ENCODE data around the gene REXO1. TPM values are rescaled to one million over a fixed set of nuclear protein-coding genes. Genes with fewer than 3 reads are reported as not detected.

REXO1 gene
- total RNA-seq, 2 donors from 2014 or later, result 42.0 to 51.7 TPM

GRCh38 chr19:1874554-1875185 is 26.4 kb upstream of the REXO1 start:
- Histone ChIP-seq H3K9ac (ENCODE audit: low read depth in 2 of 2, low read length in 2 of 2) (peak overlapping the region; percentile 96), H3K27me3 (no peaks in the 10 kb centered on the region), H3K4me3 (peak overlapping the region; percentile 98), H3K9me3 (no peaks in the 10 kb centered on the region), H3K27ac (peak overlapping the region; percentile 92), H3K36me3 (no peaks in the 10 kb centered on the region), H3K4me1 (peaks cover 8% of the 10 kb centered on the region)
- TF ChIP-seq CTCF (IDR thresholded peaks at IDR 0.05), result no peak
- no peak for DNase-seq
- intact Hi-C loops (cut with DNase I), result no loop called here

DNA sequence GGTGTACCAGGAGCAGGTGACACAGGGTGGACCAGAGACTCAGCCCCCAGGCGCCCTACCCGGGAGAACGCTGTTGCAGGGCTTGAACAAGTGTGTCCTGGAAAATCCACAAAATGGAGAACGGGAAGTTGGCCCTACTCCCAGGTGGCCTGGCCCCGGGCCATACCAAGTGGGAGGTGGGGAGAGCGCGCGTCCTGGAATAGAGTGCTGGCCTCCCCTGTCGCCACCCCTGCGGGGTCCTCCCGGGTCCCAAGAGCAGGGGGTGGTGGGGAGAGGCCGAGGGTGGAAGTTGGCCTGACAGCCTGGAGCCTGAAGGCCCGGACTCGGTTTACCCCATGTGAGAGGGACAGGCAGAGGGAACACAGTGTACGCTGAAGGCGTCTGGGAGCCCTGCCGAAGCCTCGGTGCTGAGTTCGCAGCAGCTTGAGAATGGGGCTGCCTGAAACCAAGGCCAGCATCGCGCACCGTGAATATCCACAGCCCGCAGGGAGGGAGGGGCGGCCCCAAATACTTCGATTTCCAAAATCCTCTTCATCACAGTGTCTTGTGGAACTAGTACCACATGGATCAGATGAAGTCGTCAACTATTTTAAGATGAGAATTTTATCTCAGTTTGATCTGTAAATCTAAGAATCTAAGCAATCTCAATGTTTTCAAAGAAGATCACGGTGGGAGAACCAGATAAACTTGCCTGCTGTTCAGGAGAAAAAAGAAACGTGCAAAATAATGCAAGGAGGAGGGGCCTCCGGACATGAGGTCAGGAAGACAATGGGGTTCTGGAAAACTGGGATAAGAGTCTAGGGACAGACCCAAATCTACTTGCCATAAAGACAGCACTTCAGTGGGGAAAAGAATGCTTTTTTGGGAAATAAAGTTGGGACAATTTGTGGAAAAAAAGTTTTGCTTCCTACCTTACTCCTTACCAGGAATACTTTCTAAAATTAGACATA is 25.5 kb upstream of the REXO1 start:
- no peaks in the 10 kb centered on the region for H3K9me3 ChIP-seq
- no peak for TF ChIP-seq CTCF (IDR thresholded peaks at IDR 0.05)
- H3K4me1 ChIP-seq, result peaks cover 8% of the 10 kb centered on the region
- intact Hi-C loops (cut with DNase I), result no loop called here
- H3K9ac ChIP-seq (ENCODE audit: low read depth in 2 of 2, low read length in 2 of 2), result peak overlapping the region in 1 of 2 donors; percentile 4
- H3K27ac ChIP-seq, result no peak overlapping the region
- no peak for DNase-seq
- H3K36me3 ChIP-seq, result no peaks in the 10 kb centered on the region
- no peaks in the 10 kb centered on the region for H3K27me3 ChIP-seq
- H3K4me3 ChIP-seq, result no peak overlapping the region

DNA sequence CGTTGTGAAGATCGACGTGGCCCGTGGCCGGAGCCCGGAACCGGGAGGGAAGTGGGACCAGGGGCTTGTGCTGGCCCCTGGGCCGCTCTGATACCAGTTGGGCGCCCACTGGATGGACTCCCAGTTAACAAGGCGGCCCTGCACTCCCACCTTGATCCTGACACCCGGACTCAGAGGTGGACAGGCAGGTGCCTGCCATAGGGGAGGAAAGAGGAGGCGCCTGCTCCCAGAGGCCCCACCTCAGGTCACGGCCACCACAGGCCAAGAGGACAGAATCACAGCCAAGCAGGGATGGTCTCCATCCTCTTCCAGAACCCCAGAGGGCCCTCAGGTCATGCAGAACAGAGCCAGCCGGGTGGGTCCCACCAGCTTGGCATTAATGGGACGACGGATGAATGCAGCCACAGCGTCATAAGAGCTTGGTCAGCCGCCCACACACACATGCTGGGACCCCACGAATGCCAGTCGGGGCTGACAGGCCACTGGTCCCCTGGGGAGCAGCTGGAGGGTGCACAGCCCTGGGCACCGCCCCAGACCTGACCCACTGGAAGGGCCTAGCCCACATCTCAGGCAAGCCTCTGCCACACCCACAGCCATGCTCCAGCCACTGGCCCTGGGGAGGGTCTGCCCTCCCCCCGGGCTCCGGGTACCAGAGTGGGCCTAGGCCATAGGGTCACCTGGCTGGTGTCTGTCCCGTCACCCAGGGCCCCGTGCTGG is 24.7 kb upstream of the REXO1 start:
- H3K9ac ChIP-seq (ENCODE audit: low read depth in 2 of 2, low read length in 2 of 2), result no peak overlapping the region
- DNase-seq, result no peak
- H3K4me1 ChIP-seq, result peaks cover 8% of the 10 kb centered on the region

GRCh38 chr19:1871630-1872029 is 23.3 kb upstream of the REXO1 start:
- Histone ChIP-seq H3K27ac (no peak overlapping the region), H3K36me3 (no peaks in the 10 kb centered on the region), H3K9ac (ENCODE audit: low read depth in 2 of 2, low read length in 2 of 2) (no peak overlapping the region), H3K27me3 (no peaks in the 10 kb centered on the region), H3K4me3 (no peak overlapping the region), H3K9me3 (no peaks in the 10 kb centered on the region), H3K4me1 (peaks cover 8% of the 10 kb centered on the region)
- no peak for TF ChIP-seq CTCF (IDR thresholded peaks at IDR 0.05)
- no peak for DNase-seq
- intact Hi-C loops (cut with DNase I), result no loop called here

More for the DNA sequence above, 24.7 kb upstream of the REXO1 start:
- Histone ChIP-seq H3K27ac (no peak overlapping the region), H3K36me3 (no peaks in the 10 kb centered on the region), H3K27me3 (no peaks in the 10 kb centered on the region), H3K4me3 (no peak overlapping the region), H3K9me3 (no peaks in the 10 kb centered on the region)
- TF ChIP-seq CTCF (IDR thresholded peaks at IDR 0.05), result no peak
- intact Hi-C loops (cut with DNase I), result no loop called here

- Histone ChIP-seq H3K27ac (no peak overlapping the region), H3K4me3 (no peak overlapping the region), H3K36me3 (no peaks in the 10 kb centered on the region), H3K9ac (ENCODE audit: low read depth in 2 of 2, low read length in 2 of 2) (no peak overlapping the region), H3K27me3 (no peaks in the 10 kb centered on the region), H3K4me1 (peaks cover 8% of the 10 kb centered on the region), H3K9me3 (no peaks in the 10 kb centered on the region)
- DNase-seq, result no peak
- no peak for TF ChIP-seq CTCF (IDR thresholded peaks at IDR 0.05)
- intact Hi-C loops (cut with DNase I), result no loop called here
Measured at GRCh38 chr19:1871140-1871597, 22.9 kb upstream of the REXO1 start.
